Loucy (cell line): ENCODE data around the gene DAPK1.

Experiments used
- H2AFZ ChIP-seq: fragments of 200-600 bp; sonication (generic); 2 replicates; pipeline ENCODE4 v1.6.0; 2016; ENCODE audit warnings: antibody characterized with exemption, mild to moderate bottlenecking, low read length, moderate library complexity
- H3F3A ChIP-seq: fragments of 200-600 bp; 2 replicates; pipeline ENCODE4 v1.6.0; 2016; ENCODE audit warnings: antibody characterized with exemption, low read depth, mild to moderate bottlenecking
- H3K27me3 ChIP-seq: fragments of 200-600 bp; sonication (generic); 2 replicates; pipeline ENCODE4 v1.6.1; 2014; ENCODE audit warnings: low read length, mild to moderate bottlenecking; ENCODE audit not compliant: insufficient read depth, poor library complexity, severe bottlenecking
- H3K36me3 ChIP-seq: fragments of 200-600 bp; sonication (generic); 2 replicates; pipeline ENCODE4 v1.6.1; 2016; ENCODE audit warnings: low read length; ENCODE audit not compliant: insufficient read depth
- H3K4me1 ChIP-seq: fragments of 200-600 bp; sonication (generic); 2 replicates; pipeline ENCODE4 v1.5.1; 2014; ENCODE audit warnings: low read length, mild to moderate bottlenecking; ENCODE audit not compliant: insufficient read depth, poor library complexity, severe bottlenecking
- H3K4me2 ChIP-seq: fragments of 200-600 bp; sonication (generic); 2 replicates; pipeline ENCODE4 v1.6.0; 2014; ENCODE audit warnings: antibody characterized with exemption, low read length, low read depth, mild to moderate bottlenecking; ENCODE audit not compliant: poor library complexity, severe bottlenecking
- H3K4me3 ChIP-seq: fragments of 200-600 bp; sonication (generic); 2 replicates; pipeline ENCODE4 v1.5.1; 2014; ENCODE audit warnings: low read length, mild to moderate bottlenecking, mixed read lengths; ENCODE audit not compliant: poor library complexity, severe bottlenecking
- H3K79me2 ChIP-seq: fragments of 200-600 bp; sonication (generic); 2 replicates; pipeline ENCODE4 v1.6.1; 2014; ENCODE audit warnings: low read length; ENCODE audit not compliant: insufficient read depth
- H3K9ac ChIP-seq: fragments of 200-600 bp; sonication (generic); 2 replicates; pipeline ENCODE4 v1.6.0; 2014; ENCODE audit warnings: mild to moderate bottlenecking, low read depth, low read length, moderate library complexity; ENCODE audit not compliant: poor library complexity, severe bottlenecking
- H3K9me2 ChIP-seq: fragments of 200-600 bp; sonication (generic); replicated peaks from 2 replicates; pipeline ENCODE4 v1.6.1; 2016; ENCODE audit warnings: low read depth, low read length, mixed read lengths
- H3K9me3 ChIP-seq: fragments of 200-600 bp; sonication (generic); 2 replicates; pipeline ENCODE4 v1.6.1; 2014; ENCODE audit warnings: mild to moderate bottlenecking, antibody characterized with exemption, low read length, low read depth; ENCODE audit not compliant: insufficient read depth
- H4K20me1 ChIP-seq: fragments of 200-600 bp; sonication (generic); 2 replicates; pipeline ENCODE4 v1.6.0; 2014; ENCODE audit warnings: antibody characterized with exemption, low read length, mild to moderate bottlenecking; ENCODE audit not compliant: insufficient read depth, poor library complexity, severe bottlenecking
- EZH2phosphoT487 ChIP-seq: fragments of 200-600 bp; IDR thresholded peaks from 2 replicates; pipeline ENCODE4 v1.6.1; 2018; ENCODE audit warnings: antibody characterized with exemption, mild to moderate bottlenecking, moderate library complexity, borderline replicate concordance
- TF ChIP-seq, protein P1 (sequence below): fragments of 200-600 bp; sonication (generic); conservative IDR thresholded peaks from 2 replicates; pipeline ENCODE4 v1.5.1; 2014; ENCODE audit warnings: mild to moderate bottlenecking, antibody characterized with exemption, low read length

The DAPK1 gene

DNA sequence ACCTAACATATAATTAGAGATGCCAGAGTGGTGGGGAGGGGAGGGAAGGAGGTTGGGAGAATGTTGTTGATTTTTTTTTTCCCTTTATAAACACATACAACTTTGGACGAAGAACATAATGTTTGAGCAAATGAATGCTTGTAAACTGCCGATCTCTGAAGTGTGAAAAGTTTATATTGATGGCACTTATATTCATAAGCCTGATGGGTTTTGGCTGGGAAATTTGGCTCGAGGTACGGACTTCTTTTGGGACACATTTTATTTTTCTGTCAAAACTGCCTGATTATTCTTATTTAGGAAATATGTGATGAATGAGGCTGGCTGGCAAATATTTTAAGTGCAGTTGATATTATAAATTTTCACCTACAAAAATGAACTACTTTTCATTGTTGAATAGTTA lies 9.9 kb downstream of the DAPK1 start:
- Histone ChIP-seq H3K9me3 (no peaks in the 10 kb centered on the region), H4K20me1 (no peaks in the 10 kb centered on the region), H3K4me1 (peaks cover 15% of the 10 kb centered on the region), H3K4me2 (no peak overlapping the region), H3K27me3 (no peaks in the 10 kb centered on the region), H3F3A (no peaks in the 10 kb centered on the region), H3K9ac (no peak overlapping the region), H3K79me2 (peaks cover 13% of the 10 kb centered on the region; the same call in 1 of the 2 replicates), H2AFZ (no peak overlapping the region), H3K9me2 (no peaks in the 10 kb centered on the region), H3K36me3 (no peaks in the 10 kb centered on the region), H3K4me3 (no peak overlapping the region)
- TF ChIP-seq, protein P1, sequence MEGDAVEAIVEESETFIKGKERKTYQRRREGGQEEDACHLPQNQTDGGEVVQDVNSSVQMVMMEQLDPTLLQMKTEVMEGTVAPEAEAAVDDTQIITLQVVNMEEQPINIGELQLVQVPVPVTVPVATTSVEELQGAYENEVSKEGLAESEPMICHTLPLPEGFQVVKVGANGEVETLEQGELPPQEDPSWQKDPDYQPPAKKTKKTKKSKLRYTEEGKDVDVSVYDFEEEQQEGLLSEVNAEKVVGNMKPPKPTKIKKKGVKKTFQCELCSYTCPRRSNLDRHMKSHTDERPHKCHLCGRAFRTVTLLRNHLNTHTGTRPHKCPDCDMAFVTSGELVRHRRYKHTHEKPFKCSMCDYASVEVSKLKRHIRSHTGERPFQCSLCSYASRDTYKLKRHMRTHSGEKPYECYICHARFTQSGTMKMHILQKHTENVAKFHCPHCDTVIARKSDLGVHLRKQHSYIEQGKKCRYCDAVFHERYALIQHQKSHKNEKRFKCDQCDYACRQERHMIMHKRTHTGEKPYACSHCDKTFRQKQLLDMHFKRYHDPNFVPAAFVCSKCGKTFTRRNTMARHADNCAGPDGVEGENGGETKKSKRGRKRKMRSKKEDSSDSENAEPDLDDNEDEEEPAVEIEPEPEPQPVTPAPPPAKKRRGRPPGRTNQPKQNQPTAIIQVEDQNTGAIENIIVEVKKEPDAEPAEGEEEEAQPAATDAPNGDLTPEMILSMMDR: no peak
- no peak for TF ChIP-seq EZH2phosphoT487

DNA sequence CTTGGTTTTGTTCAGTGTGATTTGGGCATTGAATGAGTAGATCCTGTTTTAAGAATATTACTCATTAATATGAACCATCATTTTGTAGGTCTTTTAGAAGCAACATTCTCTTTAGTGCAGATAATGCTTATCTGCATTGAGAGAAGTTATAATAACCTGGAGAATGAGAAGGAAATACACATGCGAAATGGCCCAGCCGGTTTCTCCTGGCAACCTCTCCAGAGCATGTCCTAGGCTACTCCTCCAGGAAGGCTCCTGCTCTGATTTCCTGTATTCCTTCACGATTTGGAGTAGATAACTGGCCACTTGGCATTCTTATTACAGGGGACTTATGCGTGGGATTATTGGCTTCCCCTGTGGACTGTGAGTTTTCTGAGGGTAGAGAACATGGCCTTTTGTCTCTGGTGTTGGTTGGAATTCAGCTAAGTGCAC lies 12.6 kb downstream of the DAPK1 start:
- H3K9ac ChIP-seq: no peak overlapping the region
- no peaks in the 10 kb centered on the region for H3F3A ChIP-seq
- no peaks in the 10 kb centered on the region for H3K27me3 ChIP-seq
- H3K4me3 ChIP-seq: no peak overlapping the region
- no peaks in the 10 kb centered on the region for H3K9me3 ChIP-seq
- no peaks in the 10 kb centered on the region for H3K36me3 ChIP-seq
- no peak for TF ChIP-seq EZH2phosphoT487
- TF ChIP-seq, protein P1: no peak
- H3K4me1 ChIP-seq: no peaks in the 10 kb centered on the region
- H2AFZ ChIP-seq: no peak overlapping the region
- H3K79me2 ChIP-seq: peaks cover 9% of the 10 kb centered on the region; the same call in 1 of the 2 replicates
- H4K20me1 ChIP-seq: no peaks in the 10 kb centered on the region
- H3K9me2 ChIP-seq: no peaks in the 10 kb centered on the region
- H3K4me2 ChIP-seq: no peak overlapping the region

DNA sequence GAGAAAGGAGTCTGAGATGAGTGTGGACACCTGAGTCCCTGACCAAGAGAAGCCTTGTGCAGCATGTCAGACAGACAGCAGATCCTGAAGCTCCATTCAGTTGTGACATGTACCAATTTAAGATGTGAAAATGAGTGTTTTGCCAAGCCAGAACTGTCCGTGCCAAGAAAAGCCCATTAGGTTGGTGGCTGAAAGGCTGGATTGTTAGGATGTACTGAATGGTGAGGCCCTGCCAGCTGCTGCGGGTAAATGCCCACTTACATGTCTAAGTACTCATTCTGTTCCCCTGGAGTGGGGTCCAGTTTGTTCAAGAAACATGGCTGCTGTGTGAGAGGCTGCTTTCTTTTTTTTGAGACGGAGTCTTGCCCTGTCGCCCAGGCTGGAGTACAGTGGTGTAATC lies 14.6 kb downstream of the DAPK1 start:
- Histone ChIP-seq H3K9ac (no peak overlapping the region), H3K9me2 (no peaks in the 10 kb centered on the region), H3K4me2 (no peak overlapping the region), H3K27me3 (no peaks in the 10 kb centered on the region), H3K36me3 (no peaks in the 10 kb centered on the region), H3F3A (no peaks in the 10 kb centered on the region), H3K4me3 (no peak overlapping the region), H3K9me3 (no peaks in the 10 kb centered on the region), H4K20me1 (no peaks in the 10 kb centered on the region), H2AFZ (no peak overlapping the region), H3K79me2 (no peaks in the 10 kb centered on the region), H3K4me1 (peaks cover 16% of the 10 kb centered on the region)
- TF ChIP-seq EZH2phosphoT487: no peak
- TF ChIP-seq, protein P1: no peak
